H9 (cell line): Measurements from ENCODE around the gene RGS6. TPM values are rescaled to one million over a fixed set of nuclear protein-coding genes. Genes with fewer than 3 reads are reported as not detected.

Experiments used
- DNase-seq: peaks from one replicate; pipeline ENCODE4 v3.0.0-alpha.2; 2017
- H2AFZ ChIP-seq: one replicate; pipeline ENCODE4 v1.6.1; 2013; ENCODE audit warnings: mild to moderate bottlenecking, low read length, control low read depth, moderate library complexity
- H2AK5ac ChIP-seq: 2 replicates; pipeline ENCODE4 v1.6.1; 2013; ENCODE audit warnings: low read length, control low read depth, mixed read lengths; ENCODE audit not compliant: insufficient read length
- H2BK120ac ChIP-seq: one replicate; pipeline ENCODE4 v1.6.1; 2013; ENCODE audit warnings: low read depth, mild to moderate bottlenecking, low read length, control low read depth, inconsistent platforms; ENCODE audit not compliant: poor library complexity, severe bottlenecking
- H2BK12ac ChIP-seq: 2 replicates; pipeline ENCODE4 v1.6.1; 2013; ENCODE audit warnings: low read length, control low read depth, mixed read lengths, low read depth; ENCODE audit not compliant: insufficient read length
- H2BK15ac ChIP-seq: 2 replicates; pipeline ENCODE4 v1.6.1; 2013; ENCODE audit warnings: low read depth, low read length, control low read depth
- H2BK20ac ChIP-seq: one replicate; pipeline ENCODE4 v1.6.1; 2013; ENCODE audit warnings: low read depth, mild to moderate bottlenecking, low read length, control low read depth, inconsistent platforms; ENCODE audit not compliant: poor library complexity, severe bottlenecking
- H2BK5ac ChIP-seq: 2 replicates; pipeline ENCODE4 v1.6.1; 2013; ENCODE audit warnings: low read length, control low read depth, mixed read lengths; ENCODE audit not compliant: insufficient read length
- H3K14ac ChIP-seq: 2 replicates; pipeline ENCODE4 v1.6.1; 2013; ENCODE audit warnings: low read length, control low read depth; ENCODE audit not compliant: insufficient read depth
- H3K18ac ChIP-seq: 2 replicates; pipeline ENCODE4 v1.6.1; 2013; ENCODE audit warnings: low read depth, mild to moderate bottlenecking, mixed read lengths, low read length, control low read depth; ENCODE audit not compliant: insufficient read length
- H3K23ac ChIP-seq: 2 replicates; pipeline ENCODE4 v1.6.1; 2013; ENCODE audit warnings: low read length, control low read depth, mixed read lengths, low read depth; ENCODE audit not compliant: insufficient read length
- H3K23me2 ChIP-seq: 2 replicates; pipeline ENCODE4 v1.6.1; 2013; ENCODE audit warnings: low read depth, mild to moderate bottlenecking, mixed read lengths, low read length, control low read depth; ENCODE audit not compliant: insufficient read length, poor library complexity, severe bottlenecking
- H3K27ac ChIP-seq: 2 replicates; pipeline ENCODE4 v1.5.1; 2013; ENCODE audit warnings: low read length, control low read depth, mixed read lengths, low read depth; ENCODE audit not compliant: insufficient read length
- H3K27me3 ChIP-seq: 2 replicates; pipeline ENCODE4 v1.6.1; 2013; ENCODE audit warnings: low read length, control low read depth, inconsistent platforms; ENCODE audit not compliant: insufficient read depth
- H3K4ac ChIP-seq: 2 replicates; pipeline ENCODE4 v1.6.1; 2013; ENCODE audit warnings: low read depth, mild to moderate bottlenecking, control low read depth, inconsistent platforms, low read length, moderate library complexity
- H3K4me1 ChIP-seq: 2 replicates; pipeline ENCODE4 v1.6.1; 2013; ENCODE audit warnings: low read length, control low read depth, inconsistent platforms; ENCODE audit not compliant: insufficient read depth
- H3K4me2 ChIP-seq: 2 replicates; pipeline ENCODE4 v1.6.1; 2013; ENCODE audit warnings: low read length, control low read depth, mixed read lengths; ENCODE audit not compliant: insufficient read length, insufficient read depth
- H3K56ac ChIP-seq: 2 replicates; pipeline ENCODE4 v1.6.1; 2013; ENCODE audit warnings: low read depth, mild to moderate bottlenecking, mixed read lengths, low read length, control low read depth; ENCODE audit not compliant: insufficient read length
- H3K79me1 ChIP-seq: 2 replicates; pipeline ENCODE4 v1.6.1; 2013; ENCODE audit warnings: low read depth, mild to moderate bottlenecking, moderate library complexity, low read length, control low read depth, inconsistent platforms; ENCODE audit not compliant: insufficient read depth, poor library complexity, severe bottlenecking
- H3K79me2 ChIP-seq: 2 replicates; pipeline ENCODE4 v1.6.1; 2013; ENCODE audit warnings: low read length, control low read depth, inconsistent platforms; ENCODE audit not compliant: insufficient read depth
- H3K9ac ChIP-seq: 2 replicates; pipeline ENCODE4 v1.6.1; 2013; ENCODE audit warnings: low read length, control low read depth, mixed read lengths; ENCODE audit not compliant: insufficient read length; ENCODE audit errors: extremely low read depth
- H3K9me3 ChIP-seq: one replicate; pipeline ENCODE4 v1.6.1; 2013; ENCODE audit warnings: low read depth, low read length, inconsistent platforms; ENCODE audit not compliant: control insufficient read depth
- H3T11ph ChIP-seq: one replicate; pipeline ENCODE4 v1.6.1; 2013; ENCODE audit warnings: mild to moderate bottlenecking, low read length, control low read depth, inconsistent platforms
- H4K20me1 ChIP-seq: one replicate; pipeline ENCODE4 v1.6.1; 2013; ENCODE audit not compliant: control insufficient read depth, insufficient read length, insufficient read depth
- H4K5ac ChIP-seq: 2 replicates; pipeline ENCODE4 v1.6.1; 2013; ENCODE audit warnings: low read depth, mild to moderate bottlenecking, mixed read lengths, low read length, control low read depth; ENCODE audit not compliant: insufficient read length
- H4K8ac ChIP-seq: replicated peaks from 2 replicates; pipeline ENCODE4 v1.6.1; 2013; ENCODE audit warnings: low read length, control low read depth, mixed read lengths, low read depth; ENCODE audit not compliant: insufficient read length
- H4K91ac ChIP-seq: 2 replicates; pipeline ENCODE4 v1.6.1; 2013; ENCODE audit warnings: low read depth, mild to moderate bottlenecking, moderate library complexity, mixed read lengths, low read length, control low read depth; ENCODE audit not compliant: insufficient read length
- H3K27ac Mint-ChIP-seq, 3 experiments: 2 replicates in 2 of 3; 3 replicates in 1 of 3; pipeline ENCODE4 v1.8.0; 2020 to 2021; ENCODE audit warnings: mixed read lengths in 3 of 3, mild to moderate bottlenecking in 1 of 3, moderate library complexity in 1 of 3
- H3K27me3 Mint-ChIP-seq: 2 replicates; pipeline ENCODE4 v1.8.0; 2021; ENCODE audit warnings: low read depth, mild to moderate bottlenecking, moderate library complexity, mixed read lengths
- H3K36me3 Mint-ChIP-seq, 3 experiments: 2 replicates in 2 of 3; 3 replicates in 1 of 3; pipeline ENCODE4 v1.8.0; 2020 to 2021; ENCODE audit warnings: low read depth in 3 of 3, mixed read lengths in 3 of 3; ENCODE audit not compliant: insufficient read depth in 1 of 3
- H3K4me1 Mint-ChIP-seq, 2 experiments: 2 replicates each; pipeline ENCODE4 v1.8.0; 2020; ENCODE audit warnings: mixed read lengths in 2 of 2
- H3K4me3 Mint-ChIP-seq, 2 experiments: 2 replicates in 1 of 2; 3 replicates in 1 of 2; pipeline ENCODE4 v1.8.0; 2020 to 2021; ENCODE audit warnings: mild to moderate bottlenecking in 2 of 2, mixed read lengths in 2 of 2, moderate library complexity in 1 of 2
- H3K9me3 Mint-ChIP-seq, 2 experiments: 2 replicates in 1 of 2; 3 replicates in 1 of 2; pipeline ENCODE4 v1.8.0; 2020; ENCODE audit warnings: mild to moderate bottlenecking in 2 of 2, mixed read lengths in 2 of 2, moderate library complexity in 1 of 2
- CTCF ChIP-seq: fragments of 200-600 bp; sonication (generic); conservative IDR thresholded peaks from 3 replicates; pipeline ENCODE4 v1.8.0; 2021; ENCODE audit warnings: antibody characterized with exemption, mild to moderate bottlenecking
- WGBS: extraction: QIAGEN DNeasy Blood & Tissue Kit; methylation state at CpG from one replicate; pipeline ENCODE4 v1.1.7; 2013; ENCODE audit warnings: missing lambda C conversion rate, low lambda C conversion rate, mixed read lengths; ENCODE audit not compliant: insufficient read length; ENCODE audit errors: extremely low coverage; 5-methylcytosine and 5-hydroxymethylcytosine counted together
- total RNA-seq: library from RNA; stranded (reverse); gene quantifications from 2 replicates; pipeline ENCODE4 v1.2.1, GENCODE V29; 2021

RGS6 gene
- total RNA-seq, 1 experiment from 2014 or later = 3.0 TPM

DNA sequence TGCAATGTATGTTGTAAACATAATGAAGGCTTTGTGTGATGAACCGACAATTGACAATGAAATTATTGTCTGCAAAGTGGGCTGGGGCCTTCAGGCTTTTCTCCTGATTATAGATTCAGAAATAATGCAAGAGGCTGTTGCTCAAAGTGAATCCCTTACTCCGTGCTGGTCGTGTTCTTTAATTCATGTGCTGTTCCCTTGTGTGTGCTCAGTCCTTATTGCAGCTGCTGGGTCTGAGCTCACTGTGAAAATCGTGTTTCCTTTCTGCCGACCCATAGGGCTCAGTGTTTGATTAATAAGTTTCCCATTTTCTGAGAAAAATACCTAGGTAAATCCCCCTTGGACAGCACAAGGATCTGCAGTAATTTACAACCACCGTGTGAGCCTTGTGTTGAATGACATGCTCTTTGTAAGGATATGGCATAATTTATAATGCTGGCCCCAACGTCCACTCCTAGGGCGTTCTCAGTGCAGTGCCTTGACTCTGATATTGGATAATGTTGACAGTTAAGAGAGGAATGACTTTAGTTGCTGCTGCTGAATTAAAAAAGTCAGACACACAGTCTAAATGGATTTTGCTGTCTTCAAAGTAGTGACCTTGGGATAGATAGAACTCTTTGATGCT, 81.6 kb downstream of the RGS6 start:
- Histone ChIP-seq H2AK5ac (no peak overlapping the region), H3K18ac (no peak overlapping the region), H3K56ac (no peak overlapping the region), H4K20me1 (no peaks in the 10 kb centered on the region), H4K5ac (no peak overlapping the region), H3K79me1 (no peaks in the 10 kb centered on the region), H3K4me2 (no peak overlapping the region), H2BK20ac (no peak overlapping the region), H3K27ac (no peak overlapping the region), H2BK120ac (no peak overlapping the region), H2AFZ (no peak overlapping the region), H2BK12ac (no peak overlapping the region), H4K8ac (no peak overlapping the region), H3K14ac (no peak overlapping the region), H3K4ac (no peak overlapping the region), H4K91ac (no peak overlapping the region), H3K79me2 (no peaks in the 10 kb centered on the region), H3K23ac (no peak overlapping the region), H3K27me3 (no peaks in the 10 kb centered on the region), H3K9ac (no peak overlapping the region), H3T11ph (no peak overlapping the region), H2BK15ac (no peak overlapping the region), H3K4me1 (no peaks in the 10 kb centered on the region), H3K9me3 (no peaks in the 10 kb centered on the region), H2BK5ac (no peak overlapping the region), H3K23me2 (no peaks in the 10 kb centered on the region)
- no peak overlapping the region for H3K4me3 Mint-ChIP-seq
- TF ChIP-seq CTCF = no peak
- H3K4me1 Mint-ChIP-seq = 0 out of 4 replicates have a peak, but pooled peaks cover 0 to 2% of the 10 kb centered on the region in 2 experiments
- H3K27me3 Mint-ChIP-seq = no peaks in the 10 kb centered on the region
- no CpG with 5 or more reads among the region's 8 CpGs for WGBS
- peaks cover 0 to 3% of the 10 kb centered on the region in 2 experiments; a peak in 1 of 5 replicates for H3K9me3 Mint-ChIP-seq
- no peak overlapping the region for H3K27ac Mint-ChIP-seq
- H3K36me3 Mint-ChIP-seq = peaks cover 0 to 4% (median 0%) of the 10 kb centered on the region in 3 experiments; a peak in 1 of 7 replicates
- no peak for DNase-seq
